Natural killer cell (primary cell): ENCODE data around the gene RCAN3. TPM values are rescaled to one million over a fixed set of nuclear protein-coding genes. Genes with fewer than 3 reads are reported as not detected.

Source experiments
- ATAC-seq, 3 donors: fragments of 150-1000 bp in 2 of 3; fragments of 200-7000 bp in 1 of 3; cut with Tn5 transposase; 1 replicate in 1 of 3; 2 replicates in 2 of 3; pipeline ENCODE4 v1.10.0; 2021; ENCODE audit warnings: mild to moderate bottlenecking in 2 of 3, moderate library complexity in 2 of 3
- DNase-seq, 2 donors: peaks; one replicate each; pipeline versions ENCODE4 v3.0.0 to v3.0.0-alpha.2; 2013 to 2021; ENCODE audit warnings: mixed read lengths in 1 of 2
- H3K27ac ChIP-seq: one replicate; pipeline ENCODE4 v1.5.1; 2013; ENCODE audit warnings: mild to moderate bottlenecking, low read length
- H3K27me3 ChIP-seq: one replicate; pipeline ENCODE4 v1.6.1; 2013; ENCODE audit warnings: low read length; ENCODE audit not compliant: control insufficient read depth, insufficient read depth
- H3K36me3 ChIP-seq: one replicate; pipeline ENCODE4 v1.6.1; 2013; ENCODE audit warnings: low read length; ENCODE audit not compliant: control insufficient read depth, insufficient read depth
- H3K4me1 ChIP-seq: one replicate; pipeline ENCODE4 v1.6.1; 2013; ENCODE audit warnings: low read length; ENCODE audit not compliant: control insufficient read depth, insufficient read depth
- H3K4me3 ChIP-seq: one replicate; pipeline ENCODE4 v1.5.1; 2013; ENCODE audit warnings: low read length
- H3K9me3 ChIP-seq: one replicate; pipeline ENCODE4 v1.6.1; 2013; ENCODE audit warnings: low read length; ENCODE audit not compliant: control insufficient read depth, insufficient read depth
- H3K27ac Mint-ChIP-seq, 2 donors: one replicate each; pipeline ENCODE4 v1.8.0; 2022; ENCODE audit warnings: mild to moderate bottlenecking in 2 of 2, mixed read lengths in 2 of 2, moderate library complexity in 1 of 2
- H3K27me3 Mint-ChIP-seq, 2 donors: one replicate each; pipeline ENCODE4 v1.8.0; 2022; ENCODE audit warnings: low read depth in 2 of 2, mixed read lengths in 2 of 2
- H3K36me3 Mint-ChIP-seq: one replicate; pipeline ENCODE4 v1.8.0; 2022; ENCODE audit warnings: mixed read lengths
- H3K4me1 Mint-ChIP-seq, 2 donors: one replicate each; pipeline ENCODE4 v1.8.0; 2022; ENCODE audit warnings: mixed read lengths in 2 of 2
- H3K4me3 Mint-ChIP-seq: one replicate; pipeline ENCODE4 v1.8.0; 2022; ENCODE audit warnings: mild to moderate bottlenecking, moderate library complexity, mixed read lengths
- H3K9me3 Mint-ChIP-seq, 2 donors: one replicate each; pipeline ENCODE4 v1.8.0; 2022; ENCODE audit warnings: mixed read lengths in 2 of 2
- WGBS: methylation state at CpG from one replicate; pipeline ENCODE4 v1.1.7; 2013; ENCODE audit warnings: missing lambda C conversion rate; ENCODE audit not compliant: insufficient coverage; 5-methylcytosine and 5-hydroxymethylcytosine counted together
- intact Hi-C: fragments of 100-400 bp; cut with micrococcal nuclease; formaldehyde crosslinking; loops from one replicate; pipeline ENCODE4 v1.14.2; 2022
- total RNA-seq, 4 donors: library from RNA; stranded (reverse); fragments of 120-200 nt in 1 of 4; gene quantifications; one replicate each; pipeline versions ENCODE4 v1.2.3 to v1.2.4, GENCODE V29; 2013 to 2022
- TF ChIP-seq, protein P1 (sequence below): fragments of 200-600 bp; IDR thresholded peaks from one replicate; pipeline ENCODE4 v1.8.0; 2022; ENCODE audit warnings: antibody characterized with exemption

The RCAN3 gene
- total RNA-seq, 3 donors from 2014 or later (not counting 1 experiment from before 2014, with no cell fraction given) = 4.5 to 8.1 (median 7.9) TPM

DNA sequence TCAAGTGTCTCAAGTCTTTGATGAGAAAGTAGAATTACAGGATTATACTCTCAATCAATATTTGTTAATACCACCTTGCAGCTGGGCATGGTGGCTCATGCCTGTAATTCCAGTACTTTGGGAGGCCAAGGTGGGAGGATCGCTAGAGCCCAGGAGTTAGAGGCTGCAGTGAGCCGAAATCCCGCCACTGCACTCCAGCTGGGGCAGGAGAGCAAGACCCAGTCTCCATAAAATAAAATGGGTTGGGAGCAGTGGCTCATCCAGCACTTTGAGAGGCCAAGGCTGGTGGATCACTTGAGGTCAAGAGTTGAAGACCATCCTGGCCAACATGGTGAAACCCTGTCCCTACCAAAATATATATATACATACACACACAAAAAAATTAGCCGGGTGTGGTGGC, 52.1 kb downstream of the RCAN3 start:
- TF ChIP-seq, protein P1, sequence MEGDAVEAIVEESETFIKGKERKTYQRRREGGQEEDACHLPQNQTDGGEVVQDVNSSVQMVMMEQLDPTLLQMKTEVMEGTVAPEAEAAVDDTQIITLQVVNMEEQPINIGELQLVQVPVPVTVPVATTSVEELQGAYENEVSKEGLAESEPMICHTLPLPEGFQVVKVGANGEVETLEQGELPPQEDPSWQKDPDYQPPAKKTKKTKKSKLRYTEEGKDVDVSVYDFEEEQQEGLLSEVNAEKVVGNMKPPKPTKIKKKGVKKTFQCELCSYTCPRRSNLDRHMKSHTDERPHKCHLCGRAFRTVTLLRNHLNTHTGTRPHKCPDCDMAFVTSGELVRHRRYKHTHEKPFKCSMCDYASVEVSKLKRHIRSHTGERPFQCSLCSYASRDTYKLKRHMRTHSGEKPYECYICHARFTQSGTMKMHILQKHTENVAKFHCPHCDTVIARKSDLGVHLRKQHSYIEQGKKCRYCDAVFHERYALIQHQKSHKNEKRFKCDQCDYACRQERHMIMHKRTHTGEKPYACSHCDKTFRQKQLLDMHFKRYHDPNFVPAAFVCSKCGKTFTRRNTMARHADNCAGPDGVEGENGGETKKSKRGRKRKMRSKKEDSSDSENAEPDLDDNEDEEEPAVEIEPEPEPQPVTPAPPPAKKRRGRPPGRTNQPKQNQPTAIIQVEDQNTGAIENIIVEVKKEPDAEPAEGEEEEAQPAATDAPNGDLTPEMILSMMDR = no peak
- no peak overlapping the region for H3K27ac ChIP-seq
- H3K36me3 ChIP-seq = no peaks in the 10 kb centered on the region
- intact Hi-C loops = no loop called here
- no peak for DNase-seq
- Mint-ChIP-seq H3K27me3 (peaks cover 45 to 47% of the 10 kb centered on the region in 2 donors), H3K4me1 (peaks cover 5 to 6% of the 10 kb centered on the region in 2 donors), H3K4me3 (no peak overlapping the region), H3K27ac (no peak overlapping the region), H3K9me3 (no peaks in the 10 kb centered on the region), H3K36me3 (no peaks in the 10 kb centered on the region)
- peaks cover 14% of the 10 kb centered on the region for H3K27me3 ChIP-seq
- WGBS = 92% methylated on average over 4 of the region's 4 CpGs
- no peak overlapping the region for H3K4me3 ChIP-seq
- no peak for ATAC-seq
- H3K4me1 ChIP-seq = peaks cover 10% of the 10 kb centered on the region
- H3K9me3 ChIP-seq = no peaks in the 10 kb centered on the region

DNA sequence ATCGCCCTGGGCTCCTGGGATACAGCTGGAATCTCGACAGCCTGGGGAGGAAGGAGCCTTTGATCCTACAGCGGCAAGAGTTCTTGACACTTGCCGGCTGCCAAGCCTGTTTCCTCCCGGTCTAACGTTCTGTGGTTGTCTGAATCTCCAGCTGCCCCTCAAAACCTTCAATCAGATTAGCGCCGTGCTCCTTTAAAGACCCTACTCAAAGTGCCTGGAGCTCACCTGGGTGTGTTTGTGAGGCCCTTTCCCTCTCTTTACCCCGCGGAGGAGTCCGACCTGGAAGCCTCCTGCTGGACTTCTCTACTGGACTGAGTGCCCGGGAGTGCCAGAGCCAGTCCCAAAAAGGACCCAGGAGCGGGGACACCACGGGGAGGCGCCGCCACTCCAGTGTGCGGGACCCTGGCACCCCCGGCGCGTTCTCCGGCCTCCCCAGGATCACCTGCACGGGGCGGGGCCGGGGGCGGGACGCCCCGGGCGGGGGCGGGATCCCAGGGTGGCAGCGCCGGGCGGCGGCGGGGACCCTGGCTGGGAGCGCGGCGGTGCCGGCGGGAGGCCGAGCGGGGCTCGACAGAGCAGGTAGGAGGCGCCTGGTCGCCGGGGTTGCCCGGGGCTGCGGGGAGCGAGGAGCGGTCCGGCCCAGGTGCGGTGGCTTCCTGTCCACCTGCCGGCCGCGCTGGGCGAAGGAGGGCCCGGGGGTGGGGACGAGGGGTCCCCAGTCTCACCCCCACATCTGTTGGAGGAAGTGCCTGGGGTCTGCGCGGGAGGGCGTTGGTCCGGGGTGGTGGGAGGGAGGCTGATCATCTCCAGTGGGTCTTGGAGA, 53.2 kb downstream of the RCAN3 start, which contains the start of gene NCMAP:
Gene NCMAP, plus strand, starts transcription at position 497 of the 823 bp plus-strand sequence. CDS start 39,344 bp downstream, outside the sequence.
- intact Hi-C loops = no loop called here
- WGBS = 2% methylated on average over 59 of the region's 61 CpGs
- H3K4me1 Mint-ChIP-seq = peaks cover 5 to 6% of the 10 kb centered on the region in 2 donors

DNA sequence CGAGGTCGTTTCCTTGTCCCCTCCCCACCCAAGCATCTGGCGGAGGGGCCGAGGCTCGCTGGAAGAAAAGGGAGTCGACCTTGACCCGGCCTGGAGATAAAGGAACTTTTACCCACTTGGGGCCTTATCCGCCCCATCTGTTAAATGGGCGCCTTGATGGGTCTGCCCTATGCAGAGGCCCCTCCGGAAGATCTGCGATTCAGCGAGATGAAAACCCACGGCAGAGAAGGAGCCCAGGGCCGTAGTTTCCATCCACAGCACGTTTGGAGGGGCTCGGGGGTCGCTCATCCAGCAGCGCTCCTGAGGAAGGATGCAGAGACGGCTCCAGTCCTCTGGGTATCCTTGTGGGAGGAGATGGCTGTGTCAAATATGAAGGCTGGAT, 53.8 kb downstream of the RCAN3 start:
- DNase-seq = no peak
- no peak overlapping the region for H3K4me3 Mint-ChIP-seq
- H3K9me3 Mint-ChIP-seq = no peaks in the 10 kb centered on the region
- Histone ChIP-seq H3K4me3 (no peak overlapping the region), H3K9me3 (no peaks in the 10 kb centered on the region), H3K36me3 (no peaks in the 10 kb centered on the region), H3K27me3 (peaks cover 14% of the 10 kb centered on the region), H3K27ac (no peak overlapping the region), H3K4me1 (peaks cover 10% of the 10 kb centered on the region)
- WGBS = 63% methylated on average over 19 of the region's 19 CpGs
- intact Hi-C loops = no loop called here
- TF ChIP-seq, protein P1 = no peak
- H3K36me3 Mint-ChIP-seq = no peaks in the 10 kb centered on the region
- H3K4me1 Mint-ChIP-seq = peaks cover 5 to 6% of the 10 kb centered on the region in 2 donors
- ATAC-seq = no peak
- peaks cover 42 to 44% of the 10 kb centered on the region in 2 donors for H3K27me3 Mint-ChIP-seq
- no peak overlapping the region for H3K27ac Mint-ChIP-seq

More for the DNA sequence above, 53.2 kb downstream of the RCAN3 start, which contains the start of gene NCMAP:
- peak; percentile 10 to 52 (median 12) for ATAC-seq
- H3K9me3 ChIP-seq = no peaks in the 10 kb centered on the region
- no peak within 1 kb of the TSS for H3K27ac Mint-ChIP-seq
- peaks cover 10% of the 10 kb centered on the region for H3K4me1 ChIP-seq
- no peaks in the 10 kb centered on the region for H3K9me3 Mint-ChIP-seq
- DNase-seq = peak in 1 of 2 donors; percentile 61
- no peak within 1 kb of the TSS for H3K27ac ChIP-seq
- H3K27me3 ChIP-seq = peaks cover 14% of the 10 kb centered on the region
- peaks cover 42 to 47% of the 10 kb centered on the region in 2 donors for H3K27me3 Mint-ChIP-seq
- no peaks in the 10 kb centered on the region for H3K36me3 Mint-ChIP-seq
- H3K4me3 ChIP-seq = peak within 1 kb of the TSS; percentile 14
- no peaks in the 10 kb centered on the region for H3K36me3 ChIP-seq
- TF ChIP-seq, protein P1 = no peak
- peak within 1 kb of the TSS; percentile 59 for H3K4me3 Mint-ChIP-seq
